K562 (cell line): ENCODE data around the gene KLHL20. TPM values are rescaled to one million over a fixed set of nuclear protein-coding genes. Genes with fewer than 3 reads are reported as not detected.

ENCODE experiments used
- ATAC-seq: fragments of 200-7000 bp; cut with Tn5 transposase; 3 replicates; pipeline ENCODE4 v1.9.1; 2020; ENCODE audit warnings: moderate library complexity
- BruUV-seq: library from RNA; stranded (reverse); fragments of 400-500 nt; replicated peaks from 2 replicates; lab custom pipeline; 2021; lab: Mats Ljungman, UMichigan
- CTCF ChIA-PET: fragments of 300-600 bp; formaldehyde crosslinking; extraction: SDS; loops from one replicate; lab custom pipeline; 2021; ENCODE audit warnings: low intra/inter-chr PET ratio; lab: Yijun Ruan, JAX
- POLR2A ChIA-PET: fragments of 300-600, 350-650 bp; sonication (Branson Sonifier 250); formaldehyde crosslinking; extraction: SDS; loops from one replicate; lab custom pipeline; 2021; ENCODE audit warnings: antibody characterized with exemption, inconsistent platforms; lab: Yijun Ruan, JAX
- DNase-seq, 4 experiments: peaks; one replicate each; pipeline versions ENCODE4 v3.0.0 to v3.0.0-alpha.2; 2011 to 2018; ENCODE audit warnings: low spot score in 3 of 4, mixed read lengths in 3 of 4; ENCODE audit errors: extremely low read depth in 1 of 4
- FAIRE-seq: peaks from 2 replicates; lab custom pipeline; 2011; peaks lifted over from hg19 to GRCh38; lab: Jason Lieb, UNC
- H2AFZ ChIP-seq: 2 replicates; pipeline ENCODE4 v1.6.0; 2011; ENCODE audit warnings: low read depth, low read length, control low read depth, inconsistent platforms
- H3K27ac ChIP-seq: fragments of 200-600 bp; 3 replicates; pipeline ENCODE4 v1.8.0; 2011; ENCODE audit warnings: low read depth, mild to moderate bottlenecking, control low read depth, inconsistent platforms, low read length, moderate library complexity, mixed read lengths; ENCODE audit errors: extremely low read depth
- H3K27me3 ChIP-seq, 2 experiments: fragments of 300-600 bp in 1 of 2; 2 replicates in 1 of 2; 3 replicates in 1 of 2; pipeline versions ENCODE4 v1.6.0 to v1.8.0; 2011; ENCODE audit warnings: inconsistent platforms in 2 of 2, low read length in 2 of 2, mild to moderate bottlenecking in 1 of 2, mixed read lengths in 1 of 2, moderate library complexity in 1 of 2; ENCODE audit not compliant: control insufficient read depth in 2 of 2, insufficient read depth in 2 of 2
- H3K36me3 ChIP-seq: fragments of 300-600 bp; 3 replicates; pipeline ENCODE4 v1.8.0; 2011; ENCODE audit warnings: mild to moderate bottlenecking, low read length, inconsistent platforms; ENCODE audit not compliant: control insufficient read depth, insufficient read depth
- H3K4me1 ChIP-seq, 2 experiments: fragments of 200-600 bp in 1 of 2; replicated peaks in 1 of 2; 2 replicates in 1 of 2; 3 replicates in 1 of 2; pipeline versions ENCODE4 v1.5.1 to v1.8.0; 2011; ENCODE audit warnings: inconsistent platforms in 2 of 2, low read length in 2 of 2, mild to moderate bottlenecking in 1 of 2, mixed read lengths in 1 of 2, moderate library complexity in 1 of 2; ENCODE audit not compliant: control insufficient read depth in 2 of 2, insufficient read depth in 2 of 2
- H3K4me2 ChIP-seq: 2 replicates; pipeline ENCODE4 v1.6.1; 2011; ENCODE audit warnings: low read length, control low read depth, inconsistent platforms, mixed read lengths; ENCODE audit not compliant: insufficient read depth
- H3K4me3 ChIP-seq: fragments of 200-600 bp; sonication (generic), shearing (Covaris generic); 2 replicates; pipeline ENCODE4 v1.5.1; 2016; ENCODE audit warnings: control low read depth, inconsistent platforms
- H3K79me2 ChIP-seq: fragments of 200-600 bp; 3 replicates; pipeline ENCODE4 v1.8.0; 2011; ENCODE audit warnings: low read length, inconsistent platforms; ENCODE audit not compliant: control insufficient read depth, insufficient read depth
- H3K9ac ChIP-seq, 2 experiments: 2 replicates each; pipeline versions ENCODE4 v1.6.0 to v1.6.1; 2011; ENCODE audit warnings: low read depth in 2 of 2, low read length in 2 of 2, control low read depth in 1 of 2, inconsistent platforms in 1 of 2, mild to moderate bottlenecking in 1 of 2, mixed read lengths in 1 of 2; ENCODE audit not compliant: insufficient read depth in 1 of 2
- H3K9me1 ChIP-seq: one replicate; pipeline ENCODE4 v1.6.0; 2011; ENCODE audit warnings: inconsistent platforms, mild to moderate bottlenecking, low read length, moderate library complexity; ENCODE audit not compliant: control insufficient read depth, insufficient read depth
- H3K9me3 ChIP-seq: replicated peaks from 2 replicates; pipeline ENCODE4 v1.5.1; 2011; ENCODE audit warnings: low read depth, low read length, inconsistent platforms; ENCODE audit not compliant: control insufficient read depth, insufficient read depth
- H4K20me1 ChIP-seq: replicated peaks from 2 replicates; pipeline ENCODE4 v1.6.1; 2011; ENCODE audit warnings: low read length, inconsistent platforms, mixed read lengths; ENCODE audit not compliant: control insufficient read depth, insufficient read depth
- FIP1L1 ChIP-seq: fragments of 200-400 bp; formaldehyde crosslinking; IDR thresholded peaks from 2 replicates; pipeline ENCODE4 v1.6.1; 2018; ENCODE audit warnings: mild to moderate bottlenecking, low read depth, low read length; ENCODE audit not compliant: poor library complexity, severe bottlenecking
- HDAC1 ChIP-seq, 2 experiments: fragments of 450-650 bp; IDR thresholded peaks; 2 replicates each; pipeline ENCODE4 v1.6.1; 2016 to 2017; ENCODE audit warnings: inconsistent platforms in 1 of 2, mild to moderate bottlenecking in 1 of 2, moderate library complexity in 1 of 2
- NBN ChIP-seq: fragments of 450-650 bp; IDR thresholded peaks from 2 replicates; pipeline ENCODE4 v1.6.1; 2016; ENCODE audit warnings: low read depth, mild to moderate bottlenecking
- ZNF780A ChIP-seq: fragments of 250-450 bp; sonication (Bioruptor Pico); IDR thresholded peaks from 2 replicates; pipeline ENCODE4 v1.5.0; 2021; ENCODE audit warnings: mild to moderate bottlenecking
- WGBS: fragments of 100-300 bp; shearing (Covaris generic); methylation state at CpG from one replicate; pipeline ENCODE4 v1.1.6; 2016; ENCODE audit warnings: low coverage, mixed read lengths; ENCODE audit not compliant: insufficient coverage; ENCODE audit errors: missing lambda C conversion rate; 5-methylcytosine and 5-hydroxymethylcytosine counted together
- in situ Hi-C: fragments of 300-500 bp; cut with MboI; formaldehyde crosslinking; loops from 4 replicates; pipeline ENCODE4 v1.15.0; 2018; ENCODE audit warnings: inconsistent platforms, mixed read lengths
- intact Hi-C: fragments of 100-400 bp; cut with micrococcal nuclease; formaldehyde crosslinking; loops from 2 replicates; pipeline ENCODE4 v1.14.2; 2022
- polyA plus RNA-seq, 8 experiments: library from polyadenylated mRNA; depleted of rRNA in 4 of 8; stranded (reverse) in 5 of 8; unstranded in 3 of 8; fragments of >200 nt; fragmentation: Nextera tagmentation in 2 of 8; fragmentation: Illumina TruSeq in 1 of 8; extraction: Ambion mirVana in 2 of 8; extraction: Trizol in 1 of 8; gene quantifications; 2 replicates each; pipeline versions ENCODE4 v1.2.1 to v1.2.3, GENCODE V29; 2011 to 2014; ENCODE audit warnings: inconsistent platforms in 1 of 8, missing spikeins in 1 of 8
- total RNA-seq, 7 experiments: library from RNA; depleted of rRNA in 6 of 7; stranded (reverse); fragments of >200 nt in 6 of 7; fragmentation: Illumina TruSeq in 2 of 7; extraction: Trizol in 2 of 7; gene quantifications; 2 replicates each; pipeline versions ENCODE4 v1.2.1 to v1.2.3, GENCODE V29; 2011 to 2021; ENCODE audit warnings: low replicate concordance in 1 of 7
- TF ChIP-seq, protein P1 (sequence below): IDR thresholded peaks from 2 replicates; pipeline ENCODE4 v1.6.1; 2016; ENCODE audit warnings: missing genetic modification characterization, missing compliant biosample characterization

KLHL20 gene
- total and polyA plus RNA-seq, 9 of the 15 experiments (the other 6 are each of a cell fraction or from before 2014, with no cell fraction given), result 8.9 to 23.2 (median 16.8) TPM

DNA sequence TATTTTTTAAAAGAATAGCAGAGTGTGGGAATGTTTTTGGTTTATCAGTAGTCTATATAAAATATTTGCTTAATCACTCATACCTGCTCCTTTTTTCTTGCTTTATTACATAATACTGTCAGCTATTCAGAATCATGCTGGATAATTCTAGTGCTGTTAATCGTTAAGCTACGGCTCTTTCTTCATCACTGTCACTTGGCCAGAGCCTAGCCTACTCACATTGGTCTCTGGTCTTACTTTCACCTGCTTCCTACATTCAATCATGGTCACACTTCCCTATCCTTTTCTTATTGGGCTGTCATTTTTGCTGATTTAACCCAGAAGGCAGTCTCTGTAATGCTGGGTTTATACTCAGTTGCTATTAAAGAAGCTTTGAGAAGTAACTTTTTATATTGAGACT lies 2.5 kb downstream of the KLHL20 start:
- BruUV-seq, result no TSS peak
- Histone ChIP-seq H2AFZ (no peak overlapping the region), H3K9ac (no peak overlapping the region), H3K4me1 (no peaks in the 10 kb centered on the region; a peak in 1 of 5 replicates), H3K4me2 (no peak overlapping the region), H3K36me3 (peaks cover 32% of the 10 kb centered on the region), H3K27ac (no peak overlapping the region), H3K9me1 (no peaks in the 10 kb centered on the region), H3K79me2 (peaks cover 42% of the 10 kb centered on the region), H4K20me1 (peaks cover 6% of the 10 kb centered on the region; the same call in 1 of the 2 replicates), H3K4me3 (no peak overlapping the region), H3K27me3 (no peaks in the 10 kb centered on the region), H3K9me3 (no peaks in the 10 kb centered on the region)
- TF ChIP-seq HDAC1 (IDR thresholded peaks at IDR 0.05), result no peak
- TF ChIP-seq NBN, result no peak
- no peak for TF ChIP-seq ZNF780A (CRISPR knock-in tag)
- TF ChIP-seq FIP1L1, result no peak
- TF ChIP-seq, protein P1, sequence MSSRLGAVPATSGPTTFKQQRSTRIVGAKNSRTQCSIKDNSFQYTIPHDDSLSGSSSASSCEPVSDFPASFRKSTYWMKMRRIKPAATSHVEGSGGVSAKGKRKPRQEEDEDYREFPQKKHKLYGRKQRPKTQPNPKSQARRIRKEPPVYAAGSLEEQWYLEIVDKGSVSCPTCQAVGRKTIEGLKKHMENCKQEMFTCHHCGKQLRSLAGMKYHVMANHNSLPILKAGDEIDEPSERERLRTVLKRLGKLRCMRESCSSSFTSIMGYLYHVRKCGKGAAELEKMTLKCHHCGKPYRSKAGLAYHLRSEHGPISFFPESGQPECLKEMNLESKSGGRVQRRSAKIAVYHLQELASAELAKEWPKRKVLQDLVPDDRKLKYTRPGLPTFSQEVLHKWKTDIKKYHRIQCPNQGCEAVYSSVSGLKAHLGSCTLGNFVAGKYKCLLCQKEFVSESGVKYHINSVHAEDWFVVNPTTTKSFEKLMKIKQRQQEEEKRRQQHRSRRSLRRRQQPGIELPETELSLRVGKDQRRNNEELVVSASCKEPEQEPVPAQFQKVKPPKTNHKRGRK (tag), result peak; percentile 3; the same call in 1 of the 2 replicates
- WGBS, result 92% methylated on average over 2 of the region's 2 CpGs
- POLR2A ChIA-PET, result interaction anchor here (0.6 to 1.9 kb wide), 4 partner anchors 12 to 107 kb away, joined by 3 to 5 read pairs (median 3); partner anchors contain the start of genes CENPL and DARS2
- FAIRE-seq, result no peak
- in situ Hi-C loops (no loop called here), intact Hi-C loops (no loop called here)
- ATAC-seq, result no peak
- CTCF ChIA-PET, result interaction anchor here (0.7 kb wide), 1 partner anchor 326 kb away, joined by 3 read pairs; no protein-coding TSS in a partner anchor
- no peak for DNase-seq
